GM18505 (cell line): ENCODE measurements around the gene TTC27.
"Not testable (repeated sequence)": the region's sequence is repeated elsewhere in the genome, so short reads cannot be mapped to it uniquely, and the experiment has no call there.

ENCODE experiments used
- ATAC-seq: cut with Tn5 transposase; IDR thresholded peaks from one replicate; pipeline ENCODE4 v1.9.1; 2021; ENCODE audit not compliant: unreplicated experiment
- POLR2A ChIP-seq: IDR thresholded peaks from 4 replicates; pipeline ENCODE4 v1.6.1; 2011; ENCODE audit warnings: borderline replicate concordance; ENCODE audit not compliant: insufficient read depth, insufficient read length; ENCODE audit errors: extremely low read depth

TTC27 gene

GRCh38 chr2:32836933-32837332, 209.1 kb downstream of the TTC27 start:
- no peak for TF ChIP-seq POLR2A
- no peak for ATAC-seq

DNA sequence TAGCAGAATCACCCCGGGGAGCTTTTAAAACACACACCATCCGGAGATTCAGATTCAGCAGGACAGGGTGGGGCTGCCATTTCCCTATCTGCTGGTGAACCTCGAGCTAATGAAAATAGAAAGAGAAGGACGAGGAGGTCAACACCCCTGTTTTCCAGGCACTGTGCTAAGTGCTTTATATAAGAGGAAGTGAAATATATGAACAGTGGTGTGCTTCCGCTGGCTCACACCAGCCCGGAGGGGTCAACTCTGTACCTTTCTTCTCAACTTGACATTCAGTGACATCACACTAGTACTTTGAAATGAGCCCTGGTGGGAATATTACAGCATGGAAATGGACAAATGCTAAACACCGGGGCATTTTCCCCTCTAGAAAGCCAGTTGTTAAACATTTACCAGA, 210.6 kb downstream of the TTC27 start:
- no peak for TF ChIP-seq POLR2A
- peak; percentile 82 for ATAC-seq

DNA sequence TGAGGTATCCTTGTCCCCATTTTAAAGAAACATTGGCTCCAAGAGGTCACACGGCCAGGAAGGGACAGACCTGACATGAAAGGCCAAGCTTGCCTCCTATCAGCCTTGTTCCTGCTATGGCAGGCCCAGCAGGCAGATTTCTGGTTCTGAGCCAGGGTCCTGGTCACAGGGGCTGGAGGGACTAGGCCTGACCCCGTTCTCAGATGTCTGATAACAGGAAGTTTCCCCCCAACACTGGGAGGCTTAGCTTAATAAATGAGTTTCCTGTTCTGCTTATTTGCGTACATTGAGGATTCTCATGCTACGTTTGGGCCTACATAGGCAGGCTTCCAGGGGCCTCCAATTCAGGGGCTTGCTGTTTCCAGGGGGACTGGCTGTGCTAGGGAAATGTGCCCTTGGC, 211.1 kb downstream of the TTC27 start:
- no peak for TF ChIP-seq POLR2A
- ATAC-seq: no peak

- TF ChIP-seq POLR2A: no peak
- no peak for ATAC-seq
These were observed 214.4 kb downstream of the TTC27 start for GRCh38 chr2:32841931-32842898.

DNA sequence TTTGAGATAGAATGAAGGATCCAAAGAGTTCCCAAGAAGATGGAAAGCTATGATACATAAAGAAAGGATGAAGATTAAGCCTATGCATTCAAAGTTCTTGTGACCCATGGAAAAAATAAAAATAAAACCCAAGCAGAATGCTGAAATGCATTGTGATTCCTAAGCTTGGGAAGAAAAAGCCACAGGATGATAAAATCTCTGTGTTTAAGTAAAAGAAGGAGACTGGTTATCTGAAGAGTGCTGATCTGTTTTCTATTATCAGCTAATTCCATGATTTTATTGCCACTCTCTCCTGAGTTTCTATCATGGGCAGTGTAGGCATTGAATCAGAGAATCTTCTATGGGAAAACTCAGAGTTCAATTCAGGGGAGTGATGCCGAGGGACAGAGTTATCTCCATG, 215.8 kb downstream of the TTC27 start:
- ATAC-seq: no peak
- TF ChIP-seq POLR2A: no peak

DNA sequence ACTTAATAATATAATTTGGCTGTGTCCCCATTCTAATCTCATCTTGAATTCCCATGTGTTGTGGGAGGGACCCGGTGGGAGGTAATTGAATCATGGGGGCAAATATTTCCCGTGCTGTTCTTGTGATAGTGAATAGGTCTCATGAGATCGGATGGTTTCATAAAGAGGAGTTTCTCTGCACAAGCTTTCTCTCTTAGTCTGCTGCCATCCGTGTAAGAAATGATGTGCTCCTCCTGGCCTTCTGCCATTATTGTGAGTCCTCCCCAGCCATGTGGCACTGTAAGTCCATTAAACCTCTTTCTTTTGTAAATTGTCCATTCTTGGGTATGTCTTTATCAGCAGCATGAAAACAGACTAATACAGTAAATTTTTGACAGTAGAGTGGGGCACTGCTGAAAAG, 216.4 kb downstream of the TTC27 start:
- ATAC-seq: no peak
- no peak for TF ChIP-seq POLR2A

GRCh38 chr2:32846274-32846673, 218.4 kb downstream of the TTC27 start:
- not testable (repeated sequence) for ATAC-seq

DNA sequence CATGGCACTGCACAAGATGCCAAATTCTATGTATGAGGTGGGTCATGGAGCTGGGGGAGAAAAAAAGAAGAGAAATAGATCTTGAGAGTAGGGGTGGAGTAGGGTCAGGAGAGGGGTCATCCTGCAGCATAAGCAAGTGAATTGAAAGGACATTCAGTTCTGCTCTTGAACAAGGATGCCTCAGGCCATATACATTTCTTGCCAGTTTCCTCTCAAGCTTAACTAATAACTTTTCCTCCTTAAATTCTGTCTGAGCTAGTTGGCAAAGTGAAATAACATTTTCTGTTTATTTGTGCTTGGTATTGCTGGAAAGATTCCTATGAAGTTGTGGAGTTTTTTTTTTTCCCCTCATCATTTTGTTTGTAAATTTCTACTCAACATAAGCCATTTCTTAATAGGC, 219.9 kb downstream of the TTC27 start:
- no peak for TF ChIP-seq POLR2A

GRCh38 chr2:32849456-32850194, 221.8 kb downstream of the TTC27 start:
- TF ChIP-seq POLR2A: no peak
- no peak for ATAC-seq

More for the DNA sequence above, 219.9 kb downstream of the TTC27 start:
- no peak for ATAC-seq

DNA sequence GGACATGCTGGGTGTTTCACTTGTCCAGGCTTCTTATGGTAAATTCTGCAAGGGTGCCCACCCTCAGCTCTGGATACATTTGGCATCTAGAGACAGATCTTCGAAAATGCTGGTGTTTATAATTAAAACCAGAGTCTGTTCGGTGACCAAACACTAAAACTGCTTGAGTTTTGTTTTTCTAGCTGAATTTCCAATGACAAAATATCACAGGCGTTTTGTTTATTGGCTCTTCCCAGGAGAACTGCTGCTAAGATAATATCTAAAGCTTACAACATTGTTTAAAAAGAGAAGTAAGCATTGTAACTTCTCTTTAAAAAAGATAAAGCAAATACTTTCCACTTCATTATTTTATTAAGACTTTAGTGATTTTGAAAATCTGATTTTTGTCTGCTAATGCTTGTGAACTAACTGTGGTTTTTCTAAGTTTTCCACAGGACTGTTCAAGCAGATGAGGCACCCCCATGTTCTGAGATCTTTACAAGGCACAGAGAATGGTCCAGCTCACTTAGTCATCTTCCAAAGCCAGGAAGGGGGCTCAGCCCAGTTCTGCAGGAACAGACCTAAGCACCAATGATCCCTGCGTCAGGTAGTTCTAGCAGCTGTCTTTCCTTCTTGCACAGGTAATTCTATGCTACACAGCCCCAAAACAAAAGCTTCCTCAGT, 224.1 kb downstream of the TTC27 start:
- ATAC-seq: no peak
- TF ChIP-seq POLR2A: no peak

GRCh38 chr2:32852856-32853255, 225.0 kb downstream of the TTC27 start:
- no peak for TF ChIP-seq POLR2A

DNA sequence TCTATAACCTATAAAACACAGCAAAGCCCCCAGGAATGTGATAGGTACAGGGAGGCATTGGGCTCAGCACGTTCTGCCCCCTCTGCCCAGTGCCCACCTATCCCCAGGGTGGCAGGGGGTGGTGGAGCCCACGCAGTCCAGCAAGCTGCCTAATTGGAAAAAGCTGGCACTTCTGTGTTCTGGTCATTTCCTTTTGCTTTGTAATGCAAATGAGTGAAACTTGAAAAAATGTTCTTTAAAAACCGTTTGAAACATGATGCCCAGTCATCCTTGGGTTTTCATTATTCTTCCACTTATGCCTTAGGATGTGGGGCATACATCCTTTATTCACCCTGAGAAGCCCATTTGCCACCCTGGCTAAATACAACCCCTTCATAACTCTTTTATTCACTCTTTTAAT, 229.0 kb downstream of the TTC27 start:
- no peak for TF ChIP-seq POLR2A
- ATAC-seq: no peak

More at GRCh38 chr2:32852856-32853255, 225.0 kb downstream of the TTC27 start:
- no peak for ATAC-seq

DNA sequence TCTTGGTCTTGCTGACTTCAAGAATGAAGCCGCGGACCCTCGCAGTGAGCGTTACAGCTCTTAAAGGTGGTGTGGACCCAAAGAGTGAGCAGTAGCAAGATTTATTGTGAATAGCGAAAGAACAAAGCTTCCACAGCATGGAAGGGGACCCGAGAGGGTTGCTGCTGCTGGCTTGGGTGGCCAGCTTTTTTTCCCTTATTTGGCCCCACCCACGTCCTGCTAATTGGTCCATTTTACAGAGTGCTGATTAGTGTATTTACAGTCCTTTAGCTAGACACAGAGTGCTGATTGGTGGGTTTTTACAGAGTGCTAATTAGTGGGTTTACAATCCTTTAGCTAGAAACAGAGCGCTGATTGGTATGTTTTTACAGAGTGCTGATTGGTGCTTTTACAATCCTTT, 230.9 kb downstream of the TTC27 start:
- no peak for TF ChIP-seq POLR2A
- no peak for ATAC-seq
